Chondrocyte (in vitro differentiated cells): ENCODE results near the gene PPP6R3. TPM values are rescaled to one million over a fixed set of nuclear protein-coding genes. Genes with fewer than 3 reads are reported as not detected.
"Not testable (repeated sequence)": the region's sequence is repeated elsewhere in the genome, so short reads cannot be mapped to it uniquely, and the experiment has no call there.

Experiments used
- DNase-seq: peaks from one replicate; pipeline ENCODE4 v3.0.0; 2021; ENCODE audit warnings: mixed read lengths, low spot score
- H3K27ac Mint-ChIP-seq: one replicate; pipeline ENCODE4 v1.8.0; 2021; ENCODE audit warnings: mild to moderate bottlenecking, moderate library complexity, mixed read lengths; ENCODE audit not compliant: unreplicated experiment
- H3K27me3 Mint-ChIP-seq: 2 replicates; pipeline ENCODE4 v1.8.0; 2021; ENCODE audit warnings: low read depth, mixed read lengths
- H3K36me3 Mint-ChIP-seq: 2 replicates; pipeline ENCODE4 v1.8.0; 2021; ENCODE audit warnings: low read depth, mixed read lengths
- H3K4me1 Mint-ChIP-seq: 2 replicates; pipeline ENCODE4 v1.8.0; 2021; ENCODE audit warnings: low read depth, mild to moderate bottlenecking, mixed read lengths
- H3K4me3 Mint-ChIP-seq: one replicate; pipeline ENCODE4 v1.8.0; 2021; ENCODE audit warnings: mild to moderate bottlenecking, moderate library complexity, mixed read lengths; ENCODE audit not compliant: unreplicated experiment
- H3K9me3 Mint-ChIP-seq: 2 replicates; pipeline ENCODE4 v1.8.0; 2021; ENCODE audit warnings: low read depth, mixed read lengths
- total RNA-seq: library from RNA; stranded (reverse); gene quantifications from 3 replicates; pipeline ENCODE4 v1.2.1, GENCODE V29; 2021
- TF ChIP-seq, protein P1 (sequence below): fragments of 200-600 bp; sonication (generic); IDR thresholded peaks from 2 replicates; pipeline ENCODE4 v1.5.0; 2021; ENCODE audit warnings: antibody characterized with exemption, mild to moderate bottlenecking, moderate library complexity

The PPP6R3 gene
- total RNA-seq, 1 donor from 2014 or later, result 73.4 TPM

DNA sequence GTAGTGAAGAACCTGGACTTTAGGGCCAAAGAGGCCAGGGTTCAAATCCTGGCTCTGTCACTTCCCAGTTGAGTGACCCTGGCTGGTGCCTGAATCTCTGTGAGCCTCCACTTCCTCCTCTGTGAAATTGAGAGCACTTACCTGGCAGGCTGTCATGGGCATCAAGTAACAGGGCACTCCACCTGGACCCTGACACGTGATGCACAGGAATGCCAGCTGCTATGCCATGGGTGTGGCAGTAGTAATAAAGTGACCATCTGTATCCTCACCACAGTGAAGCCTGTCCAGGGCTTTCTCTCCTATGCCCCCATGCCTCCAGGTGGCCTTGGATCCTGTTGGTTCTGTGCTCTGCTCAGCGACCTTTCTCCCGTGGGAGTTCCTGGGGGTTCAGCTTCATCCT is 29.8 kb upstream of the PPP6R3 start:
- Mint-ChIP-seq H3K9me3 (peaks cover 9% of the 10 kb centered on the region), H3K27ac (no peak overlapping the region), H3K4me3 (no peak overlapping the region), H3K4me1 (no peaks in the 10 kb centered on the region), H3K36me3 (peaks cover 32% of the 10 kb centered on the region), H3K27me3 (no peaks in the 10 kb centered on the region)
- DNase-seq, result no peak
- TF ChIP-seq, protein P1, sequence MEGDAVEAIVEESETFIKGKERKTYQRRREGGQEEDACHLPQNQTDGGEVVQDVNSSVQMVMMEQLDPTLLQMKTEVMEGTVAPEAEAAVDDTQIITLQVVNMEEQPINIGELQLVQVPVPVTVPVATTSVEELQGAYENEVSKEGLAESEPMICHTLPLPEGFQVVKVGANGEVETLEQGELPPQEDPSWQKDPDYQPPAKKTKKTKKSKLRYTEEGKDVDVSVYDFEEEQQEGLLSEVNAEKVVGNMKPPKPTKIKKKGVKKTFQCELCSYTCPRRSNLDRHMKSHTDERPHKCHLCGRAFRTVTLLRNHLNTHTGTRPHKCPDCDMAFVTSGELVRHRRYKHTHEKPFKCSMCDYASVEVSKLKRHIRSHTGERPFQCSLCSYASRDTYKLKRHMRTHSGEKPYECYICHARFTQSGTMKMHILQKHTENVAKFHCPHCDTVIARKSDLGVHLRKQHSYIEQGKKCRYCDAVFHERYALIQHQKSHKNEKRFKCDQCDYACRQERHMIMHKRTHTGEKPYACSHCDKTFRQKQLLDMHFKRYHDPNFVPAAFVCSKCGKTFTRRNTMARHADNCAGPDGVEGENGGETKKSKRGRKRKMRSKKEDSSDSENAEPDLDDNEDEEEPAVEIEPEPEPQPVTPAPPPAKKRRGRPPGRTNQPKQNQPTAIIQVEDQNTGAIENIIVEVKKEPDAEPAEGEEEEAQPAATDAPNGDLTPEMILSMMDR, result no peak

DNA sequence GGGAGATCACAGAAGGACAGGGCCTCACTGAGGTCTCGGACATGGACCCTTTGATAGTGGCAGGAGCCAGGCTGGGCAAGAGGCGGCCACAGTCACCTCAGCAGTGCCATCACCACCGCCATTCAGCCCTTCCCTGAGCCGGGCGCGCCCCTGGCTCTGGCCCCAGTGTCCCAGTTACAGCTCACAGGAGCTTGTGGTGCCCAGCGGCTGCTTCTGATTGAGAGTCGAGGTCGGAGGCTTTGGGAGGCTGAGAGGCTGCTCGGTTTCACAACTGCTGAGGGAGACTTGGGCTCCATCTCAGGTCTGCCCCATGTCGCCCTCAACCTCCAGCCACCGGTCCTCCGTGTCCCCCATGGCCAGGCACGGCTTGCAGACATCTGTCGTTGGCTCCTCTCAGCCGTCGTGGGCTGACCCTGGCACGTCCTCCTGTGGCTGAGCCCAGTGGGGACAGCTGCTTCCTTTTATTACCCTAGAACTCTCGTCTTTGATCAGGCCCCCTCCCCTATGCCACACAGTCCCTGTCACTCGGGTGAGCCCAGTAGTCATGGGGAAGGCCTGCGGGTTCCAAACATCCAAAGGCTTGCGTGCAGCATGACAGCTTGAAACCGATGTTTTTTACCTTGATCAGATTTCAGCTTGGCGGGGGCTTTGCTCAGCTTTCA is 28.4 kb upstream of the PPP6R3 start:
- peaks cover 27% of the 10 kb centered on the region for H3K36me3 Mint-ChIP-seq
- H3K27ac Mint-ChIP-seq, result no peak overlapping the region
- H3K4me1 Mint-ChIP-seq, result peaks cover 5% of the 10 kb centered on the region
- TF ChIP-seq, protein P1, result no peak
- peaks cover 9% of the 10 kb centered on the region for H3K9me3 Mint-ChIP-seq
- H3K27me3 Mint-ChIP-seq, result no peaks in the 10 kb centered on the region
- no peak overlapping the region for H3K4me3 Mint-ChIP-seq
- no peak for DNase-seq

- Mint-ChIP-seq H3K27me3 (no peaks in the 10 kb centered on the region), H3K36me3 (peaks cover 28% of the 10 kb centered on the region), H3K9me3 (peaks cover 9% of the 10 kb centered on the region), H3K4me3 (no peak overlapping the region), H3K4me1 (peaks cover 12% of the 10 kb centered on the region), H3K27ac (no peak overlapping the region)
- TF ChIP-seq, protein P1, result no peak
- DNase-seq, result no peak
Observed at GRCh38 chr11:68432874-68433273, 27.7 kb upstream of the PPP6R3 start.

GRCh38 chr11:68433541-68433940 is 27.0 kb upstream of the PPP6R3 start:
- no peak overlapping the region for H3K4me3 Mint-ChIP-seq
- H3K27me3 Mint-ChIP-seq, result no peaks in the 10 kb centered on the region
- H3K4me1 Mint-ChIP-seq, result peaks cover 14% of the 10 kb centered on the region
- H3K36me3 Mint-ChIP-seq, result peaks cover 24% of the 10 kb centered on the region
- H3K9me3 Mint-ChIP-seq, result peaks cover 6% of the 10 kb centered on the region
- H3K27ac Mint-ChIP-seq, result no peak overlapping the region
- TF ChIP-seq, protein P1, result no peak
- no peak for DNase-seq

DNA sequence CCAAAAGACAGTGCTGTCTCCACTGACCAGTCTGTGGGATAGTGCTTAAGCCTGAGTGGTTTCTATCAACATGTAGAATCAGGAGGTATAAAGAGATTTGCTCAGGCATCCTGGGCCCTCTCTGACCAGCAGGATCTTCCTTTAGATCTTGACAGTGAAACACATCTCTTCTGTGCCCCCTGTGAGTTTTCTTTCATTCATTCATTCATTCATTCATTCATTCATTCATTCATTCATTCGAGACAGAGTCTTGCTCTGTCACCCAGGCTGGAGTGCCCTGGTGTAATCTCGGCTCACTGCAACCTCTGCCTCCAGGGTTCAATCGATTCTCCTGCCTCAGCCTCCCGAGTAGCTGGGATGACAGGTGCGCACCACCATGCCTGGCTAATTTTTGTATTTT is 26.4 kb upstream of the PPP6R3 start:
- Mint-ChIP-seq H3K36me3 (peaks cover 20% of the 10 kb centered on the region), H3K4me1 (peaks cover 14% of the 10 kb centered on the region)
- not testable (repeated sequence) for H3K4me3 Mint-ChIP-seq, H3K9me3 Mint-ChIP-seq, H3K27me3 Mint-ChIP-seq, DNase-seq, H3K27ac Mint-ChIP-seq
